Measurements from ENCODE around the gene DCX. TPM values are rescaled to one million over a fixed set of nuclear protein-coding genes. Genes with fewer than 3 reads are reported as not detected.

The DCX gene
- total and polyA plus RNA-seq, 4 donors, result 0.01 to 1.6 TPM; not detected in 2

DNA sequence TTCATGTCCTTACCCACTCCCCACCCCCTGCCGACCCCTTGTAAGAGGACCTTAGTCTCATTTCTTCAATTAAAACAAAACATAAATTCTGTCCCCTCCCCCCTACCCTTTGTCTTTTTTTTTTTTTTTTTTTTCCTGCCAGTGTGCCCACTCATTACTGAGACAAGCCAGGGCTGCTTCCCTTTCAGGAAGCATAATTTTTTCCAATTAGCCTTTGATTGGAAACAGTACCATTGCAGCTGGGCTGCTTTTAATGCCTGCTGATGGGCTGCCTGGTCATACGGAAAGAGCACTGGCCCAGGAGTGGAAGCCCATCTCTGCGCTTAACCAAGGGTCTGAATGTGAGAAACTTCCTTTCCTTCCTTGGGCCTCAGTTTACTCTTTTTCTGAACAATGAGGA is 123.2 kb downstream of the DCX start:
- Histone ChIP-seq H3K36me3 (ENCODE audit: control insufficient read depth in 4 of 4, insufficient read depth in 4 of 4, low read length in 4 of 4) (no peaks in the 10 kb centered on the region), H3K4me3 (no peak overlapping the region), H3K27me3 (ENCODE audit: control insufficient read depth in 3 of 3, insufficient read depth in 3 of 3, low read length in 2 of 3) (peaks cover 3 to 32% (median 5%) of the 10 kb centered on the region in 3 donors), H3K27ac (ENCODE audit: low read depth in 1 of 2, low read length in 1 of 2) (no peak overlapping the region), H3K9me3 (ENCODE audit: control insufficient read depth in 4 of 4, insufficient read depth in 3 of 4, low read length in 3 of 4) (peaks cover 0 to 3% (median 0%) of the 10 kb centered on the region in 4 donors), H3K9ac (ENCODE audit: insufficient read depth in 1 of 2, low read length in 2 of 2) (no peak overlapping the region), H3K4me1 (ENCODE audit: control insufficient read depth in 5 of 5, insufficient read depth in 5 of 5, low read length in 5 of 5) (no peaks in the 10 kb centered on the region)
- 89 to 93% methylated on average over 3 of the region's 3 CpGs for WGBS, 2 donors
- ATAC-seq (ENCODE audit: insufficient read depth, low FRiP score), result no peak
- TF ChIP-seq, protein P1, sequence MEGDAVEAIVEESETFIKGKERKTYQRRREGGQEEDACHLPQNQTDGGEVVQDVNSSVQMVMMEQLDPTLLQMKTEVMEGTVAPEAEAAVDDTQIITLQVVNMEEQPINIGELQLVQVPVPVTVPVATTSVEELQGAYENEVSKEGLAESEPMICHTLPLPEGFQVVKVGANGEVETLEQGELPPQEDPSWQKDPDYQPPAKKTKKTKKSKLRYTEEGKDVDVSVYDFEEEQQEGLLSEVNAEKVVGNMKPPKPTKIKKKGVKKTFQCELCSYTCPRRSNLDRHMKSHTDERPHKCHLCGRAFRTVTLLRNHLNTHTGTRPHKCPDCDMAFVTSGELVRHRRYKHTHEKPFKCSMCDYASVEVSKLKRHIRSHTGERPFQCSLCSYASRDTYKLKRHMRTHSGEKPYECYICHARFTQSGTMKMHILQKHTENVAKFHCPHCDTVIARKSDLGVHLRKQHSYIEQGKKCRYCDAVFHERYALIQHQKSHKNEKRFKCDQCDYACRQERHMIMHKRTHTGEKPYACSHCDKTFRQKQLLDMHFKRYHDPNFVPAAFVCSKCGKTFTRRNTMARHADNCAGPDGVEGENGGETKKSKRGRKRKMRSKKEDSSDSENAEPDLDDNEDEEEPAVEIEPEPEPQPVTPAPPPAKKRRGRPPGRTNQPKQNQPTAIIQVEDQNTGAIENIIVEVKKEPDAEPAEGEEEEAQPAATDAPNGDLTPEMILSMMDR (IDR thresholded peaks at IDR 0.05; ENCODE audit: control extremely low read depth, extremely low read depth), result no peak
- no peak for DNase-seq

DNA sequence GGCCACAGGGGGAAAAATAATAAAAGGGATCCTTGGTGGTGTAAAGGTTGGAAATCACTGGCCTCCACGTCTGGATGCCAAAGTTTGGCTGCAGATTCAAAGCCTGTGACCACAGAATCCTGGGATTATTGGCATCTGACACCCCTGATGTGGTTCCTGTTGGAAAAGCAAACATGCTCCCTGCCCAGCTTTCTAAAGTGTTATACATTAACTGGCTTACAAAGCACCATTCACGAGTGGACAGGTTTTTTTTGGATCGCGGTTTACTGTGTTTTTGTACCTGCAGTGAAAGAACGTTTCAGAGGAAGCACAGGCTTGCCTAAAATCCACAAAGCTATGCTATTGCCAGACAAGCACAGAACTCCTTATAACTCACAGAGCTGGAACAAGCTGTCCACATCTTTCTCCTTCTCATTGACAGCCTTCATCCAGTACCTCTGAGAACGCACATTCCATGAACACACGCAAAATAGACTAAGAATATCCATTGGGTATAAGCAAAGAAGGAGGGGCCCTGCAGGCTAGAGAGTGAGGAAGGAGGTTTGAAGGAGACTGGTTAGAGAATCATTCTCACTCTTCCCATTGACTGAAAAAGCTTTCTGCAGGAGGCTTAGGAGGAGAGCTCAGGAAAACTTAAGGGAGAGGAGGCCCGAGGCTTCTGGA is 127.2 kb downstream of the DCX start:
- Histone ChIP-seq H3K9ac (ENCODE audit: insufficient read depth in 1 of 2, low read length in 2 of 2) (no peak overlapping the region), H3K27me3 (ENCODE audit: control insufficient read depth in 3 of 3, insufficient read depth in 3 of 3, low read length in 2 of 3) (peaks cover 6 to 32% (median 11%) of the 10 kb centered on the region in 3 donors), H3K27ac (ENCODE audit: low read depth in 1 of 2, low read length in 1 of 2) (no peak overlapping the region), H3K36me3 (ENCODE audit: control insufficient read depth in 4 of 4, insufficient read depth in 4 of 4, low read length in 4 of 4) (no peaks in the 10 kb centered on the region), H3K4me3 (no peak overlapping the region), H3K9me3 (ENCODE audit: control insufficient read depth in 4 of 4, insufficient read depth in 3 of 4, low read length in 3 of 4) (no peaks in the 10 kb centered on the region), H3K4me1 (ENCODE audit: control insufficient read depth in 5 of 5, insufficient read depth in 5 of 5, low read length in 5 of 5) (no peaks in the 10 kb centered on the region)
- 46 to 69% methylated on average over 8 of the region's 8 CpGs for WGBS, 2 donors
- no peak for ATAC-seq (ENCODE audit: insufficient read depth, low FRiP score)
- DNase-seq, result peak in 1 of 3 donors; percentile 15
- TF ChIP-seq, protein P1 (IDR thresholded peaks at IDR 0.05; ENCODE audit: control extremely low read depth, extremely low read depth), result no peak

DNA sequence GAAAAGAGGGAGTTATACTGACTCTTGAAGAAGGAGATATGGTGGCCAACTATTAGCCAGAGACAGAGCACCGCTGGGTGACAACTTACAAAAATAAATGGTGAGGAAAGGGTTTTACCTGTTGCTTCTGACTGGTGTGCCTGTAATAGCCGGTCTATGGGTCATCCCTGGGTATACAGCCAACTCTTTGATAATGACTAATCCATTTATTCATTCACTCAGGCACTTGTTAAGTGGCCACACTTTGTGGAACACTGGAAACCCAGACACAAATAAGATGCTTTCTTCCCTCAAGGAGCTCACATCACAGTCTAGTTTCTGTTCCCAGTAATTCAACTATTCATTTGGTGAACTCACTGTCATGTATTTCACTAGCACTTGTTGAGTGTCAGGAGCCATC is 128.5 kb downstream of the DCX start:
- no peak for ATAC-seq (ENCODE audit: insufficient read depth, low FRiP score)
- 82 to 97% methylated on average over 2 of the region's 2 CpGs for WGBS, 2 donors
- H3K4me1 ChIP-seq (ENCODE audit: control insufficient read depth in 5 of 5, insufficient read depth in 5 of 5, low read length in 5 of 5), result no peaks in the 10 kb centered on the region
- H3K36me3 ChIP-seq (ENCODE audit: control insufficient read depth in 4 of 4, insufficient read depth in 4 of 4, low read length in 4 of 4), result no peaks in the 10 kb centered on the region
- TF ChIP-seq, protein P1 (IDR thresholded peaks at IDR 0.05; ENCODE audit: control extremely low read depth, extremely low read depth), result no peak
- DNase-seq, result no peak
- H3K4me3 ChIP-seq, result no peak overlapping the region
- H3K9me3 ChIP-seq (ENCODE audit: control insufficient read depth in 4 of 4, insufficient read depth in 3 of 4, low read length in 3 of 4), result no peaks in the 10 kb centered on the region
- peaks cover 3 to 36% (median 12%) of the 10 kb centered on the region in 3 donors for H3K27me3 ChIP-seq (ENCODE audit: control insufficient read depth in 3 of 3, insufficient read depth in 3 of 3, low read length in 2 of 3)
- H3K9ac ChIP-seq (ENCODE audit: insufficient read depth in 1 of 2, low read length in 2 of 2), result no peak overlapping the region
- H3K27ac ChIP-seq (ENCODE audit: low read depth in 1 of 2, low read length in 1 of 2), result no peak overlapping the region

DNA sequence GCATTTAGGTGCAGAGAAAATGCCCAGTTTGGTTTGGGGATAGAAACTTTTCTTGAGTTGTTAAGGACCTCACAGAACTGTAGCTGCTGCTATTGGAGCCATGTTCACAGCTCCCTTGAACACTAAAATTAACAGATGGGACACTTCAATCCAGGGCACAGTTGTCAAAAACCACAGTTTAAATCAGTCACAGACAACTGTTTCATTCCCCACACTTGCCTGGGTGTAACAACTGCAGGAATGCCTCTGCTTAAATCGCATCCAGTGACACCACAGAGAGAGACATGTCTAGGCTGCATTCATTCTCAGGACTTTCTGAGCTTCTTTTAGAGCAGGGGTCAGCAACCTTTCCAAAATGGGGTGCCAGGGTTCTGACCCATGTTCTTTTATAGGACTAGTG is 129.0 kb downstream of the DCX start:
- TF ChIP-seq, protein P1 (IDR thresholded peaks at IDR 0.05; ENCODE audit: control extremely low read depth, extremely low read depth), result no peak
- Histone ChIP-seq H3K4me3 (no peak overlapping the region), H3K9ac (ENCODE audit: insufficient read depth in 1 of 2, low read length in 2 of 2) (no peak overlapping the region), H3K9me3 (ENCODE audit: control insufficient read depth in 4 of 4, insufficient read depth in 3 of 4, low read length in 3 of 4) (no peaks in the 10 kb centered on the region), H3K27me3 (ENCODE audit: control insufficient read depth in 3 of 3, insufficient read depth in 3 of 3, low read length in 2 of 3) (peaks cover 3 to 38% (median 12%) of the 10 kb centered on the region in 3 donors), H3K36me3 (ENCODE audit: control insufficient read depth in 4 of 4, insufficient read depth in 4 of 4, low read length in 4 of 4) (no peaks in the 10 kb centered on the region), H3K4me1 (ENCODE audit: control insufficient read depth in 5 of 5, insufficient read depth in 5 of 5, low read length in 5 of 5) (no peaks in the 10 kb centered on the region), H3K27ac (ENCODE audit: low read depth in 1 of 2, low read length in 1 of 2) (no peak overlapping the region)
- DNase-seq (no peak), ATAC-seq (ENCODE audit: insufficient read depth, low FRiP score) (no peak)
- WGBS, 2 donors, result 74 to 95% methylated on average over 1 of the region's 1 CpG

All from lung (tissue), 12 donors.